Astrocyte (in vitro differentiated cells and primary cell): Measurements from ENCODE around the gene RAD52. TPM values are rescaled to one million over a fixed set of nuclear protein-coding genes. Genes with fewer than 3 reads are reported as not detected.

Experiments used
- DNase-seq: peaks from one replicate; pipeline ENCODE4 v3.0.0-alpha.2; 2010; ENCODE audit warnings: low read depth
- FAIRE-seq: peaks from 2 replicates; lab custom pipeline; 2011; peaks lifted over from hg19 to GRCh38; lab: Jason Lieb, UNC
- H2AFZ ChIP-seq: 2 replicates; pipeline ENCODE4 v1.6.0; 2012; ENCODE audit warnings: low read depth, low read length, inconsistent platforms
- H3K27ac ChIP-seq: 2 replicates; pipeline ENCODE4 v1.5.1; 2011; ENCODE audit warnings: low read depth, low read length, inconsistent platforms
- H3K27me3 ChIP-seq: 2 replicates; pipeline ENCODE4 v1.6.0; 2011; ENCODE audit warnings: low read length, inconsistent platforms; ENCODE audit not compliant: insufficient read depth
- H3K36me3 ChIP-seq: 2 replicates; pipeline ENCODE4 v1.5.1; 2011; ENCODE audit warnings: low read length, inconsistent platforms; ENCODE audit not compliant: insufficient read depth
- H3K4me1 ChIP-seq: 2 replicates; pipeline ENCODE4 v1.5.1; 2011; ENCODE audit warnings: low read length, inconsistent platforms; ENCODE audit not compliant: insufficient read depth
- H3K4me2 ChIP-seq: 2 replicates; pipeline ENCODE4 v1.6.0; 2012; ENCODE audit warnings: low read length, inconsistent platforms
- H3K4me3 ChIP-seq: 2 replicates; pipeline ENCODE4 v1.5.1; 2011; ENCODE audit warnings: low read depth, mild to moderate bottlenecking, low read length, inconsistent platforms; ENCODE audit not compliant: insufficient read depth
- H3K79me2 ChIP-seq: 2 replicates; pipeline ENCODE4 v1.6.0; 2012; ENCODE audit warnings: mild to moderate bottlenecking, low read length, inconsistent platforms; ENCODE audit not compliant: insufficient read depth
- H3K9ac ChIP-seq: 2 replicates; pipeline ENCODE4 v1.6.0; 2012; ENCODE audit warnings: mild to moderate bottlenecking, low read length, inconsistent platforms
- H3K9me3 ChIP-seq: 2 replicates; pipeline ENCODE4 v1.5.1; 2012; ENCODE audit warnings: low read depth, mild to moderate bottlenecking, low read length, inconsistent platforms; ENCODE audit not compliant: insufficient read depth
- H4K20me1 ChIP-seq: 2 replicates; pipeline ENCODE4 v1.6.0; 2012; ENCODE audit warnings: low read length, inconsistent platforms; ENCODE audit not compliant: insufficient read depth
- H3K27ac Mint-ChIP-seq: one replicate; pipeline ENCODE4 v1.8.0; 2021; ENCODE audit warnings: mild to moderate bottlenecking, mixed read lengths; ENCODE audit not compliant: unreplicated experiment
- H3K27me3 Mint-ChIP-seq: one replicate; pipeline ENCODE4 v1.8.0; 2021; ENCODE audit warnings: low read depth, mixed read lengths; ENCODE audit not compliant: unreplicated experiment
- H3K36me3 Mint-ChIP-seq: one replicate; pipeline ENCODE4 v1.8.0; 2021; ENCODE audit warnings: low read depth, mixed read lengths; ENCODE audit not compliant: unreplicated experiment
- H3K4me1 Mint-ChIP-seq: one replicate; pipeline ENCODE4 v1.8.0; 2021; ENCODE audit warnings: low read depth, mixed read lengths; ENCODE audit not compliant: unreplicated experiment
- H3K4me3 Mint-ChIP-seq: one replicate; pipeline ENCODE4 v1.8.0; 2021; ENCODE audit warnings: mild to moderate bottlenecking, moderate library complexity, mixed read lengths; ENCODE audit not compliant: unreplicated experiment
- H3K9me3 Mint-ChIP-seq: one replicate; pipeline ENCODE4 v1.8.0; 2021; ENCODE audit warnings: mild to moderate bottlenecking, mixed read lengths; ENCODE audit not compliant: unreplicated experiment
- CTCF ChIP-seq: IDR thresholded peaks from 2 replicates; pipeline ENCODE4 v1.5.1; 2011; ENCODE audit warnings: low read depth, mild to moderate bottlenecking, inconsistent platforms, low read length, moderate library complexity; ENCODE audit not compliant: insufficient read depth
- EZH2 ChIP-seq: IDR thresholded peaks from 2 replicates; pipeline ENCODE4 v1.6.1; 2012; ENCODE audit warnings: mild to moderate bottlenecking, low read length, inconsistent platforms; ENCODE audit not compliant: insufficient read depth
- total RNA-seq: library from RNA; stranded (reverse); gene quantifications from 2 replicates; pipeline ENCODE4 v1.2.1, GENCODE V29; 2021

Gene RAD52
- total RNA-seq, 1 donor from 2014 or later: 11.7 TPM

GRCh38 chr12:931591-931990, 17.9 kb downstream of the RAD52 start:
- TF ChIP-seq CTCF: no peak
- TF ChIP-seq EZH2: no peak
- no peak overlapping the region for H2AFZ ChIP-seq
- H3K27me3 Mint-ChIP-seq: no peaks in the 10 kb centered on the region
- FAIRE-seq (no peak), DNase-seq (no peak)
- no peaks in the 10 kb centered on the region for H3K4me1 Mint-ChIP-seq
- no peaks in the 10 kb centered on the region for H3K4me1 ChIP-seq
- H3K36me3 ChIP-seq: peaks cover 18% of the 10 kb centered on the region
- H3K9me3 Mint-ChIP-seq: no peaks in the 10 kb centered on the region
- H3K4me2 ChIP-seq: no peak overlapping the region
- no peaks in the 10 kb centered on the region for H4K20me1 ChIP-seq
- H3K79me2 ChIP-seq: no peaks in the 10 kb centered on the region
- H3K27me3 ChIP-seq: no peaks in the 10 kb centered on the region
- no peak overlapping the region for H3K4me3 Mint-ChIP-seq
- H3K36me3 Mint-ChIP-seq: peaks cover 20% of the 10 kb centered on the region
- no peak overlapping the region for H3K27ac ChIP-seq
- H3K9me3 ChIP-seq: no peaks in the 10 kb centered on the region
- no peak overlapping the region for H3K4me3 ChIP-seq
- H3K9ac ChIP-seq: no peak overlapping the region
- H3K27ac Mint-ChIP-seq: peak overlapping the region; percentile 12

- Histone ChIP-seq H4K20me1 (no peaks in the 10 kb centered on the region), H3K4me1 (no peaks in the 10 kb centered on the region), H3K9me3 (no peaks in the 10 kb centered on the region), H3K27ac (no peak overlapping the region), H3K9ac (no peak overlapping the region), H2AFZ (no peak overlapping the region), H3K36me3 (peaks cover 20% of the 10 kb centered on the region), H3K27me3 (no peaks in the 10 kb centered on the region), H3K79me2 (no peaks in the 10 kb centered on the region), H3K4me2 (no peak overlapping the region), H3K4me3 (no peak overlapping the region)
- Mint-ChIP-seq H3K4me3 (no peak overlapping the region), H3K27me3 (no peaks in the 10 kb centered on the region), H3K4me1 (no peaks in the 10 kb centered on the region), H3K9me3 (no peaks in the 10 kb centered on the region), H3K36me3 (peaks cover 20% of the 10 kb centered on the region), H3K27ac (no peak overlapping the region)
- no peak for TF ChIP-seq EZH2
- TF ChIP-seq CTCF: no peak
- no peak for FAIRE-seq
- DNase-seq: no peak
Measured at GRCh38 chr12:931060-931459, 18.4 kb downstream of the RAD52 start.

- Histone ChIP-seq H4K20me1 (no peaks in the 10 kb centered on the region), H3K27ac (no peak overlapping the region), H3K4me3 (no peak overlapping the region), H3K36me3 (peaks cover 23% of the 10 kb centered on the region), H3K4me2 (no peak overlapping the region), H2AFZ (no peak overlapping the region), H3K9ac (no peak overlapping the region), H3K9me3 (no peaks in the 10 kb centered on the region), H3K27me3 (no peaks in the 10 kb centered on the region), H3K79me2 (no peaks in the 10 kb centered on the region), H3K4me1 (no peaks in the 10 kb centered on the region)
- Mint-ChIP-seq H3K36me3 (peaks cover 20% of the 10 kb centered on the region), H3K4me1 (no peaks in the 10 kb centered on the region), H3K4me3 (no peak overlapping the region), H3K9me3 (no peaks in the 10 kb centered on the region), H3K27me3 (no peaks in the 10 kb centered on the region), H3K27ac (no peak overlapping the region)
- TF ChIP-seq EZH2: no peak
- no peak for TF ChIP-seq CTCF
- DNase-seq (no peak), FAIRE-seq (no peak)
Measured at GRCh38 chr12:926641-927040, 22.9 kb downstream of the RAD52 start.
